ENCODE data around the gene HOXB6.

Gene HOXB6

DNA sequence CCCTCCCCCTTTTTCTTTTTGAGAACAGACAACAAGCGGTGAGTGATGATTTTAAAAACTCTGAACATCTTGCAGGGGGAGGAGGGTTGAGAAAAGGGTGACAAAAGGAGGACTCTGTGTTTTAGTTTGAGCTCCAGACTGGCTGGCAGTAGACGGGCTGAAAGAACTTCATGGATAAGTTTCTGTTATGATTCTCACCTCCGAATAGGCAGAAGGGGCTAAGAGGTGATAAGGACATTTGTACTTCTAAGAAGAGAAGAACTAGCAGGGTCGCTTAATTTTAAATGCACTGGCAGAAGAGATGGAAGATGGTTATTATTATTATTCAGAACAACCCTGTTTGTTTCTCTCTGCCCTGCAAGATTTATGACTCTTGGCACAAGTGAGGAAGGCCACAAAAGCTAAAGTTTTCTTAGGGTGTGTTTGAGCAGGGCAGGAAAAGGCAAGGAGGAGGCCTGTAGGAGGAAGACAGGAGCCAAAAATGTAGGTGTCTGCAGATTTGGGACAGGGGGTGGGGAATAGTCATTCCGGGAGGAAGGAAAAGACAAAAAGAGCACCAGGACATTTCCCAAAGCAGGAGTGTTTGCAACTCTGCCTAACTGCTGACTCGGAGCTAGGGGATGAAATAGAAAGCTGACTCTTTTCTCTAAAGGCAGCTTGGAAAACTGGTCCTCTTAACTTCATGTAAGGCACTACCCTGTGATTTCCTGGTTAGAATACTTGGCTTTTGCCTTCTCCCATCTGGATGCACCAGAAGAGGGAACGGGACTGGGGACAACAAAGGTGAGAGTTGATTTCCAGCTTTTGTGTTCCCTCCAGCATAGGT, 48.0 kb downstream of the HOXB6 start:
- Histone ChIP-seq H4K20me1 (ENCODE audit: insufficient read depth, low read length, poor library complexity, severe bottlenecking) (peaks cover 95% of the 10 kb centered on the region), H3K4me3 (ENCODE audit: low read length, poor library complexity, severe bottlenecking) (no peak overlapping the region), H2AFZ (ENCODE audit: low read length) (no peak overlapping the region), H3K9me2 (replicated peaks; ENCODE audit: low read depth, low read length) (no peaks in the 10 kb centered on the region), H3K79me2 (ENCODE audit: insufficient read depth, low read length) (peaks cover 100% of the 10 kb centered on the region), H3K4me2 (ENCODE audit: low read depth, low read length, poor library complexity, severe bottlenecking) (peak overlapping the region; percentile 30), H3K36me3 (ENCODE audit: insufficient read depth, low read length) (peaks cover 90% of the 10 kb centered on the region), H3K4me1 (ENCODE audit: insufficient read depth, low read length, poor library complexity, severe bottlenecking) (peaks cover 59% of the 10 kb centered on the region), H3F3A (ENCODE audit: low read depth) (no peaks in the 10 kb centered on the region), H3K9ac (ENCODE audit: low read depth, low read length, poor library complexity, severe bottlenecking) (peak overlapping the region; percentile 31), H3K9me3 (ENCODE audit: insufficient read depth, low read depth, low read length) (no peaks in the 10 kb centered on the region), H3K27me3 (ENCODE audit: insufficient read depth, low read length, poor library complexity, severe bottlenecking) (no peaks in the 10 kb centered on the region)
- TF ChIP-seq, protein P1, sequence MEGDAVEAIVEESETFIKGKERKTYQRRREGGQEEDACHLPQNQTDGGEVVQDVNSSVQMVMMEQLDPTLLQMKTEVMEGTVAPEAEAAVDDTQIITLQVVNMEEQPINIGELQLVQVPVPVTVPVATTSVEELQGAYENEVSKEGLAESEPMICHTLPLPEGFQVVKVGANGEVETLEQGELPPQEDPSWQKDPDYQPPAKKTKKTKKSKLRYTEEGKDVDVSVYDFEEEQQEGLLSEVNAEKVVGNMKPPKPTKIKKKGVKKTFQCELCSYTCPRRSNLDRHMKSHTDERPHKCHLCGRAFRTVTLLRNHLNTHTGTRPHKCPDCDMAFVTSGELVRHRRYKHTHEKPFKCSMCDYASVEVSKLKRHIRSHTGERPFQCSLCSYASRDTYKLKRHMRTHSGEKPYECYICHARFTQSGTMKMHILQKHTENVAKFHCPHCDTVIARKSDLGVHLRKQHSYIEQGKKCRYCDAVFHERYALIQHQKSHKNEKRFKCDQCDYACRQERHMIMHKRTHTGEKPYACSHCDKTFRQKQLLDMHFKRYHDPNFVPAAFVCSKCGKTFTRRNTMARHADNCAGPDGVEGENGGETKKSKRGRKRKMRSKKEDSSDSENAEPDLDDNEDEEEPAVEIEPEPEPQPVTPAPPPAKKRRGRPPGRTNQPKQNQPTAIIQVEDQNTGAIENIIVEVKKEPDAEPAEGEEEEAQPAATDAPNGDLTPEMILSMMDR (conservative IDR thresholded peaks at IDR 0.05; ENCODE audit: low read length) = no peak
- TF ChIP-seq EZH2phosphoT487 (IDR thresholded peaks at IDR 0.05; ENCODE audit: borderline replicate concordance) = no peak

DNA sequence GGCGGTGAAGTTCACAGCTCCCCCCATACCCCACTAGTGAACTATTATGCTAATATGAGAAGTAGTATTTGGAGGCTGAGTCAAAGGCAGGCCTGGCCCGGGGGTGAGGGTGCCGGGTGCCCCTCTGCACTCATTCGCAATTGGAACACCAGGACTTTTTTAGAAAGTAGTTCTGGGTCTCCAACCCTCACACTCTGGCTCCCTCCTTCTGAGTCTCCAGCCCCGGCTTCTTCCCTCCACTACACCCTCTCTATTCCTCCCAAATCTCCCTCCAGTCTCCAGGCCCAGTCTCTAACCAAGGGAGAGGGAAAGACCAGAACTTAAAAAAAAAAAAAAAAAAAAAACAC, 48.6 kb downstream of the HOXB6 start:
- Histone ChIP-seq H4K20me1 (ENCODE audit: insufficient read depth, low read length, poor library complexity, severe bottlenecking) (peaks cover 96% of the 10 kb centered on the region), H3K36me3 (ENCODE audit: insufficient read depth, low read length) (peaks cover 89% of the 10 kb centered on the region), H3K4me3 (ENCODE audit: low read length, poor library complexity, severe bottlenecking) (no peak overlapping the region), H3K79me2 (ENCODE audit: insufficient read depth, low read length) (peaks cover 100% of the 10 kb centered on the region), H3F3A (ENCODE audit: low read depth) (no peaks in the 10 kb centered on the region), H3K27me3 (ENCODE audit: insufficient read depth, low read length, poor library complexity, severe bottlenecking) (no peaks in the 10 kb centered on the region), H3K4me2 (ENCODE audit: low read depth, low read length, poor library complexity, severe bottlenecking) (peak overlapping the region; percentile 30), H2AFZ (ENCODE audit: low read length) (no peak overlapping the region), H3K9ac (ENCODE audit: low read depth, low read length, poor library complexity, severe bottlenecking) (no peak overlapping the region), H3K4me1 (ENCODE audit: insufficient read depth, low read length, poor library complexity, severe bottlenecking) (peaks cover 53% of the 10 kb centered on the region), H3K9me3 (ENCODE audit: insufficient read depth, low read depth, low read length) (no peaks in the 10 kb centered on the region), H3K9me2 (replicated peaks; ENCODE audit: low read depth, low read length) (no peaks in the 10 kb centered on the region)
- TF ChIP-seq, protein P1 (conservative IDR thresholded peaks at IDR 0.05; ENCODE audit: low read length) = no peak
- TF ChIP-seq EZH2phosphoT487 (IDR thresholded peaks at IDR 0.05; ENCODE audit: borderline replicate concordance) = no peak

DNA sequence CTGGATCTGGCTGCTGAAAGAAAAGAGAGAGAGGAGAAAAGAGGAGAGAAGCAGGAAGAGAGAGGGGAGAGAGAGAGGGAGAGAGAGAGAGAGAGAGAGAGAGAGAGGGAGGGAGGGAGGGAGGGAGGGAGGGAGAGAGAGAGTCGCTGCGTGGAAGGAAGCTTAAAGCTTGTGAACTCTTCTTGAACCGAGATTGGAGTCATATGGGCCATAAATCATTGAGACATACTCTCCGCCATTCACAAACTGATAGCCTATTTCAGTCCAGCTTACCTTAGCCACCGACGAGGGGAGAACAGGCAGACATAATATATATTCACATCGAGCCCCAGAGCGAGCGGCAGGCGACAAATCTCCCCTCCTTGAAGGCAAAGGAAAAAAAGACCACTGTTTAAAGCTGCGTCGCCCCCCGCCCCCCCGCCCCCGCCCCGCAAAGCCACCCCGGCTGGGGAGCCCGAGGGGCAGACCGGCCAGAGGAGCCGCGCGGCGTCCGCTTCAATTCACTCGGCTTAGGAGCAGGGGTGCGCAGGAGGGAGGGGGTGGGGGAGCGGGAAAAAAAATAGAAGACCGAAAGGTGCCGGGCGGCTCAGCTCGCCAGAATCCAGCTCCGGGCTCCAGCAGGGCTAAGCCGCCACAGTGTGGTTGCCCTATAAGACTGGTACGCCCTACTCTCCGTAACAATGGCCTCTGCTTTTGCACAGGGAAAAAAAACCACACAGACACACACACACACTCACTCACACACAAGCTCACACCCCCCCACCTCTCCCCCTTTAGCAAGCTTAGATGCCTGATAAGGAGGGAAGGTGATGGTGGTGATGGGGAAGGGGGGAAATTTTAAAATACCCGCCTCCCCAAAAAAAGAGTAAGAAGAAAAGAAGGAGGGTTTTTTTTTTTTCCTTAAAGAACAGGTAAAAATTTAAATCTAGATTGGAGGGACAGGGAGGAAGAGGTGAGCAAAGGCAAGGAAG, 49.2 kb downstream of the HOXB6 start:
- H3K79me2 ChIP-seq (ENCODE audit: insufficient read depth, low read length) = peaks cover 100% of the 10 kb centered on the region
- H4K20me1 ChIP-seq (ENCODE audit: insufficient read depth, low read length, poor library complexity, severe bottlenecking) = peaks cover 91% of the 10 kb centered on the region
- H3K9me2 ChIP-seq (replicated peaks; ENCODE audit: low read depth, low read length) = no peaks in the 10 kb centered on the region
- H3F3A ChIP-seq (ENCODE audit: low read depth) = no peaks in the 10 kb centered on the region
- no peaks in the 10 kb centered on the region for H3K9me3 ChIP-seq (ENCODE audit: insufficient read depth, low read depth, low read length)
- TF ChIP-seq, protein P1 (conservative IDR thresholded peaks at IDR 0.05; ENCODE audit: low read length) = no peak
- TF ChIP-seq EZH2phosphoT487 (IDR thresholded peaks at IDR 0.05; ENCODE audit: borderline replicate concordance) = no peak
- H2AFZ ChIP-seq (ENCODE audit: low read length) = no peak overlapping the region
- H3K4me1 ChIP-seq (ENCODE audit: insufficient read depth, low read length, poor library complexity, severe bottlenecking) = peaks cover 47% of the 10 kb centered on the region
- peak overlapping the region; percentile 30 for H3K4me2 ChIP-seq (ENCODE audit: low read depth, low read length, poor library complexity, severe bottlenecking)
- no peaks in the 10 kb centered on the region for H3K27me3 ChIP-seq (ENCODE audit: insufficient read depth, low read length, poor library complexity, severe bottlenecking)
- no peak overlapping the region for H3K9ac ChIP-seq (ENCODE audit: low read depth, low read length, poor library complexity, severe bottlenecking)
- H3K36me3 ChIP-seq (ENCODE audit: insufficient read depth, low read length) = peaks cover 89% of the 10 kb centered on the region
- no peak overlapping the region for H3K4me3 ChIP-seq (ENCODE audit: low read length, poor library complexity, severe bottlenecking)

All from Loucy (cell line).